ENCODE data around the gene SLX9.

DNA sequence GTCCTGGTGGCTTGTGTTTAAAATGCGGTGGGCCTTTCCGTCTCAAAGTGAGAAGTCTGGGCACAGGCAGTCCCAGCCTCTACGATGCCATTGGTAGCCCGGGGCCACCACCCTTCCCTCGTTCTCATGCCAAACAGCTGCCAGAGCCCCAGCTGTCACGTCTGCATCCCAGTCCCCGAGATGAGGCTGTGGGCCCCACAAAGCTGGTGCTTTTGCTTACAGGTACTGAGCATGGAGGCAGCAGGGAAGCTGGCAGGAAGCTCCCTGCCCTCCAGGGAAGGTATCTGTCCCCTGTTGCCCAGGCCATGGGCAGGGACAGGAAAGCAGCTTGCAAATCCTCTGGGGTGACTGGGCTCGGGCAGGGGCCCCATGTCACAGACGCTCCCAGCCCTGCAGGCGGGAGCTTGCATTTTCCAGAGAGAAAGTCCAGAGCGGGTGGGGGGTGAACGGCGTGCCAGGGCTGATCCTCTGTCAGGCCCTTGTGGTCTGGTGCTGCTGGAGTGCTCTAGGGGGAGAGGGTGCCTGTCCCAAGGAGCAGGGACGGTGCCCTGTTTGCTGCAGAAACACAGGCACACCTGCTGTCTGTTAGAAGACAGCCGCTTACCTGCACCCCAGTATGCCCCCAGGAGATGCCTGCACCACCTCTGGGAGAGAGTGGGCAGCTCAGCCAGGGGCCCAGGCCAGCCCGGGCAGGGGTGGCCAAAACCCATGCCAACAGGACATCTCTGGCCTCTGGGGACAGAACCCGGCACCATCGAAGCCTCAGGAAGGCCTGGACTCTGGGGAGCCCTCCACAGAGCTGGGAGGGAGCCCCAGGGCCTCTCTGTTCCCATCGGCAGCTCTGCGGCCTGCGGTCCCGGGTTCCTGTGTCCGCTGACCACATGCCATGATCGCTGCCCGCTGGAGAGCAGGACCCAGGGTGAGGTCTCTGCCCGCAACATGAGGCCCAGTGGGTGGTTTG, 45.9 kb downstream of the SLX9 start:
- TF ChIP-seq ZNF138 (CRISPR knock-in tag; conservative IDR thresholded peaks at IDR 0.05) (no peak), CBFB (CRISPR knock-in tag; IDR thresholded peaks at IDR 0.05; ENCODE audit: low read depth) (no peak), ZNF512 (CRISPR knock-in tag; IDR thresholded peaks at IDR 0.05; ENCODE audit: borderline replicate concordance) (no peak), CTCF (IDR thresholded peaks at IDR 0.05) (no peak), ELF4 (CRISPR knock-in tag; IDR thresholded peaks at IDR 0.05; ENCODE audit: low read depth) (no peak), OVOL2 (CRISPR knock-in tag; IDR thresholded peaks at IDR 0.05; ENCODE audit: borderline replicate concordance) (no peak)
- TF ChIP-seq, protein P1, sequence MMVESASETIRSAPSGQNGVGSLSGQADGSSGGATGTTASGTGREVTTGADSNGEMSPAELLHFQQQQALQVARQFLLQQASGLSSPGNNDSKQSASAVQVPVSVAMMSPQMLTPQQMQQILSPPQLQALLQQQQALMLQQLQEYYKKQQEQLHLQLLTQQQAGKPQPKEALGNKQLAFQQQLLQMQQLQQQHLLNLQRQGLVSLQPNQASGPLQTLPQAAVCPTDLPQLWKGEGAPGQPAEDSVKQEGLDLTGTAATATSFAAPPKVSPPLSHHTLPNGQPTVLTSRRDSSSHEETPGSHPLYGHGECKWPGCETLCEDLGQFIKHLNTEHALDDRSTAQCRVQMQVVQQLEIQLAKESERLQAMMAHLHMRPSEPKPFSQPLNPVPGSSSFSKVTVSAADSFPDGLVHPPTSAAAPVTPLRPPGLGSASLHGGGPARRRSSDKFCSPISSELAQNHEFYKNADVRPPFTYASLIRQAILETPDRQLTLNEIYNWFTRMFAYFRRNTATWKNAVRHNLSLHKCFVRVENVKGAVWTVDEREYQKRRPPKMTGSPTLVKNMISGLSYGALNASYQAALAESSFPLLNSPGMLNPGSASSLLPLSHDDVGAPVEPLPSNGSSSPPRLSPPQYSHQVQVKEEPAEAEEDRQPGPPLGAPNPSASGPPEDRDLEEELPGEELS (CRISPR knock-in tag; IDR thresholded peaks at IDR 0.05), result no peak
